Left ventricle myocardium inferior (tissue), 1 donor: ENCODE data around the gene SMARCD3. TPM values are rescaled to one million over a fixed set of nuclear protein-coding genes. Genes with fewer than 3 reads are reported as not detected.

Source experiments
- DNase-seq: peaks from one replicate; pipeline ENCODE4 v3.0.0-alpha.2; 2020
- H3K27ac ChIP-seq: fragments of 200-600 bp; replicated peaks from 2 replicates; pipeline ENCODE4 v1.8.0; 2021
- H3K27me3 ChIP-seq: fragments of 200-600 bp; 2 replicates; pipeline ENCODE4 v1.8.0; 2021; ENCODE audit warnings: low read depth
- H3K36me3 ChIP-seq: fragments of 200-600 bp; 2 replicates; pipeline ENCODE4 v1.8.0; 2021
- H3K4me1 ChIP-seq: fragments of 200-600 bp; 2 replicates; pipeline ENCODE4 v1.8.0; 2021
- H3K4me3 ChIP-seq: fragments of 200-600 bp; 2 replicates; pipeline ENCODE4 v1.8.0; 2021; ENCODE audit warnings: mild to moderate bottlenecking, moderate library complexity
- H3K9me3 ChIP-seq: fragments of 200-600 bp; replicated peaks from 2 replicates; pipeline ENCODE4 v1.8.0; 2021
- intact Hi-C: fragments of 100-400 bp; cut with micrococcal nuclease; formaldehyde crosslinking; loops from one replicate; pipeline ENCODE4 v1.11.0; 2022
- total RNA-seq: library from RNA; stranded (reverse); fragmentation: NEBNext Ultra II Directional; extraction: Animal tissue kit (Norgen Biotek cat#: 25700); gene quantifications from one replicate; pipeline ENCODE4 v1.2.1, GENCODE V29; 2021
- TF ChIP-seq, protein P1 (sequence below): fragments of 200-600 bp; IDR thresholded peaks from 2 replicates; pipeline ENCODE4 v1.8.0; 2021; ENCODE audit warnings: antibody characterized with exemption, mild to moderate bottlenecking, borderline replicate concordance
- donor health status: DM: no; HTN: yes; CAD: no; lungs with severe emphysema.

The SMARCD3 gene
- total RNA-seq, 1 donor from 2014 or later, result 104 TPM

DNA sequence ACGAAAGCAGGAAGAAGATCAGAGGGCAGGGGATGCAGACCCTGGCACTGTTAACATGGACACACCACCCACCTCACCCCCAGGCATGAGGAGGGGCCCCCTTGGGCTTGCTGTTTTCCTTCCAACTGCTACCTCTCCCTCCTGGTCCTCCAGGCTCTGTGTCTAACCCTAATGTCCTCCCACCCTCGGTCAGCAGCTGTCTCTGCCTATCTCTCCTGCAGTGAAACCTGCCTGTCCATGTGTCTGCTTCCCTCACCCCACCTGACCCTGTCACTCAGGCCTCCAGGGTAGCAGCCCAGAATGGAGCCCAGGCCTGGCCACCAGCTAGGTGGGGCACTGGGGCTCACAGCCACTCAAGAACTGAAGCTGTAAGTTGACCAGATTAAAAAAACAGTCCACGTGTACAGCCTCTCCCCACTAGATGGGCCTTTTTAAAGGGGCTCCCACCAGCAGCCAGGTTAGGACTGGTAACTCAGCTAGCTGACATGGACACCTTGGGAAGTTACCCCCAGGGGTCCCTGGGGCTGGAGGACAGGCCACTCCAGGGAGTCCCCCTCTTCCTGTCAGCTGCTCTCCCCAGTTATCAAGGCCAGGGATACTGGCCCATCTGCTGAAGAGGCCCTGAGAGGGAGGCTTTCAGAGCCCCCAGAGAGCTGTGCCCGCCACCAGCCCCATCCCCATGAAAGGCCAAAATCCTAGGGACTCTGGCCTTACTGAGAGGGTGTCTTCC, 1.5 kb downstream of the SMARCD3 start:
- H3K36me3 ChIP-seq, result peaks cover 2% of the 10 kb centered on the region
- intact Hi-C loops, result no loop called here
- H3K4me1 ChIP-seq, result peaks cover 87% of the 10 kb centered on the region
- no peaks in the 10 kb centered on the region for H3K9me3 ChIP-seq
- TF ChIP-seq, protein P1, sequence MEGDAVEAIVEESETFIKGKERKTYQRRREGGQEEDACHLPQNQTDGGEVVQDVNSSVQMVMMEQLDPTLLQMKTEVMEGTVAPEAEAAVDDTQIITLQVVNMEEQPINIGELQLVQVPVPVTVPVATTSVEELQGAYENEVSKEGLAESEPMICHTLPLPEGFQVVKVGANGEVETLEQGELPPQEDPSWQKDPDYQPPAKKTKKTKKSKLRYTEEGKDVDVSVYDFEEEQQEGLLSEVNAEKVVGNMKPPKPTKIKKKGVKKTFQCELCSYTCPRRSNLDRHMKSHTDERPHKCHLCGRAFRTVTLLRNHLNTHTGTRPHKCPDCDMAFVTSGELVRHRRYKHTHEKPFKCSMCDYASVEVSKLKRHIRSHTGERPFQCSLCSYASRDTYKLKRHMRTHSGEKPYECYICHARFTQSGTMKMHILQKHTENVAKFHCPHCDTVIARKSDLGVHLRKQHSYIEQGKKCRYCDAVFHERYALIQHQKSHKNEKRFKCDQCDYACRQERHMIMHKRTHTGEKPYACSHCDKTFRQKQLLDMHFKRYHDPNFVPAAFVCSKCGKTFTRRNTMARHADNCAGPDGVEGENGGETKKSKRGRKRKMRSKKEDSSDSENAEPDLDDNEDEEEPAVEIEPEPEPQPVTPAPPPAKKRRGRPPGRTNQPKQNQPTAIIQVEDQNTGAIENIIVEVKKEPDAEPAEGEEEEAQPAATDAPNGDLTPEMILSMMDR, result no peak
- H3K4me3 ChIP-seq, result peak overlapping the region; percentile 84
- DNase-seq, result no peak
- peaks cover 29% of the 10 kb centered on the region for H3K27me3 ChIP-seq
- peak overlapping the region; percentile 99 for H3K27ac ChIP-seq

DNA sequence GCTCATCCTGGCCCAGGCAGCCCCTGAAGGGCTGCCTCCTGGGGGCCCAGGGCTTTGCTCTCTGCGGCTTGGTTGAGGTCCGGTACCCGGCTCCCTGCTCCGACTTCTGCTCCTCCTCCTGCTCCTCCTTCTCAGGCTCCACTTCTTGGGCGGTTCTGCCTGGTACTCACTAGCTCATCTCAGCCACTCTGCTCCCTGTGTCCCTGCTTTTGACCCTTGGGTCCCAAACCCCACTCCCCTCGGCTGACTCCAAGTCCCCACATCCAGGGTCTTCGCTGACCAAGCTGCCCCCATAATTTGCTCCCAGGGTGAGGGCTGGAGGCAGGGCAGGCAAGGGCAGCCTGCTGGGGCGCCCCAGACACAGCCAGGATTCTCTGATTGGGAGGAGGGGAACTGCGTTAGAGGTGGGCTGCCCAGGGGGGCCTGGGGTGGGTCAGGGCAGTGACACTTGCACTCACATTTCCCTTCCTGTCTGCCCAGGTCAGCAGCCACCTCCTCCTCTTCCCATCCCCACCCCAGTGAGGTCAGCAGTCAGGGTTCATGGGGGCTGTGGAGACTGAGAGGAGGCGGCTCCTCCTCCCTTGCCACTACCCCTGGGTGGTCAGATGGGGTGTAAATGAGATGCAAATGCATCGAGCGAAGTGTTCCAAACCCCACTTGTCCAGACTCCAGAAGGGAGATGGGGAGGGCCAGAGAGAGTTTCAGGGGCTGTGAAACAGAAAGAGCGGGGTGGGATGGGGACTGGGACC, 2.2 kb downstream of the SMARCD3 start:
- no peak for DNase-seq
- Histone ChIP-seq H3K4me1 (peaks cover 86% of the 10 kb centered on the region), H3K9me3 (no peaks in the 10 kb centered on the region), H3K27ac (peak overlapping the region; percentile 99), H3K4me3 (peak overlapping the region; percentile 84), H3K36me3 (peaks cover 9% of the 10 kb centered on the region), H3K27me3 (peaks cover 29% of the 10 kb centered on the region)
- TF ChIP-seq, protein P1, result no peak
- intact Hi-C loops, result no loop called here

DNA sequence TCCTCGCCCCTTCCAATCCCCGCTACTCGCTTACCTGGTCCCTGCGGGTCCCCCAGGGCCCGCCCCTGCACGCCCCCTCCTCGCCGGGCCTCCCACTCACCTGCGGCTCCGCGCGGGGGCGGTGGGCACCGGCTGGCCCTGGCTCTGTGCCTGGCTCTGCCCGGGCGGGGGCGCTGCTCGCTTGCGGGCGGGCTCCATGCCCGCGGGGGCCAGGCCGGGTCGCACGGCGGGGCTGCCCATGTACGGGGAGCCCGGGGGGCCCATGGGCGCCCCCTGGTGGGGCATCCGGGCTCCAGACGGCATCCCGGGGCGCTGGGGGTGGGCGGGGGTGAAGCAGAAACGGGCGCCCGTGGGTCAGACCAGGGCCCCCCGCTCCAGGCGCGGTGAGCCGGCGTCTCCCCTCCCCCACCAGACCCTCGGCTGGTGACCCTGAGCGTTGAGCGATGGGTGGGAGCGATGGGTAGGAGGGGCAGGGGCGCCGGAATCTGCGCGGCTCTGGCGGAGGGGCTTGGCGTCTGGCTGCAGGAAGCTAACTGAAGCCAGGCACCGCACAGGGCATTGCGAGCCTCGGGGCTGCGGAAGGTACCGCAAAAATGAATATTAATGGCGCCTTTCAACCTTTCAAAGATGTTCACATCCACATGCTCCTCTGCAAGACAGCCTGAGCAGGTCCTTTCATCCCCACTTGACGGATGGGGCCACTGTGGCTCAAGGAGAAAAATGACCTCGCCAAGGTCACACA, 3.0 kb downstream of the SMARCD3 start:
- TF ChIP-seq, protein P1, result peak; percentile 71
- peak overlapping the region; percentile 99 for H3K27ac ChIP-seq
- peaks cover 29% of the 10 kb centered on the region for H3K27me3 ChIP-seq
- H3K4me3 ChIP-seq, result peak overlapping the region; percentile 84
- DNase-seq, result no peak
- peaks cover 86% of the 10 kb centered on the region for H3K4me1 ChIP-seq
- intact Hi-C loops, result no loop called here
- peaks cover 17% of the 10 kb centered on the region for H3K36me3 ChIP-seq
- no peaks in the 10 kb centered on the region for H3K9me3 ChIP-seq

DNA sequence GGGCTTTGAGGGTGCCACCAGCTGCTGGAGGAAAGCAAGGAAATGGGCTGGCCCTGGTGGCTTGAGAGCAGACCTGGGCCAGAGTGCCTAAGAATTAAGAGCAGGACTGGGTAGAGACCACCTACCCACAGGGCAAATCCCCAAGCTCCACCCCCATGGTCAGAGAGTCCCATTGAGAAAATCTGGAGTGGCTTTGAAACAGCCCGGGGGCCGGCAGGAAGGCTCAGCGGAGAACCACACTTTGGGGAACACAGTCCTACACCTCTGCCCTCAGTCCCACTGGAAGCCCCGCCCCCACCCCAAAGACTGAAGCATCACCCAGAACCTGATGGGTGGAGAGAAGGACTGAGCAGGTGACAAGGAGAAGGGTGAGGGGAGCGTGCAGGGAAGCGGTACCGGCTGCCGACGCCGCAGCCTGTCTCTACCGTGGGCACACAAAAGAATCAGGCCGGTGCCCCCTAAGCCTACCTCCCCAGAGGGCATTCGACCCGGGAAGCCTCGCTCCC, 3.6 kb downstream of the SMARCD3 start:
- DNase-seq, result no peak
- peaks cover 29% of the 10 kb centered on the region for H3K27me3 ChIP-seq
- TF ChIP-seq, protein P1, result no peak
- peak overlapping the region; percentile 84 for H3K4me3 ChIP-seq
- intact Hi-C loops, result no loop called here
- H3K27ac ChIP-seq, result peak overlapping the region; percentile 99
- H3K4me1 ChIP-seq, result peaks cover 86% of the 10 kb centered on the region
- peaks cover 19% of the 10 kb centered on the region for H3K36me3 ChIP-seq
- H3K9me3 ChIP-seq, result no peaks in the 10 kb centered on the region

DNA sequence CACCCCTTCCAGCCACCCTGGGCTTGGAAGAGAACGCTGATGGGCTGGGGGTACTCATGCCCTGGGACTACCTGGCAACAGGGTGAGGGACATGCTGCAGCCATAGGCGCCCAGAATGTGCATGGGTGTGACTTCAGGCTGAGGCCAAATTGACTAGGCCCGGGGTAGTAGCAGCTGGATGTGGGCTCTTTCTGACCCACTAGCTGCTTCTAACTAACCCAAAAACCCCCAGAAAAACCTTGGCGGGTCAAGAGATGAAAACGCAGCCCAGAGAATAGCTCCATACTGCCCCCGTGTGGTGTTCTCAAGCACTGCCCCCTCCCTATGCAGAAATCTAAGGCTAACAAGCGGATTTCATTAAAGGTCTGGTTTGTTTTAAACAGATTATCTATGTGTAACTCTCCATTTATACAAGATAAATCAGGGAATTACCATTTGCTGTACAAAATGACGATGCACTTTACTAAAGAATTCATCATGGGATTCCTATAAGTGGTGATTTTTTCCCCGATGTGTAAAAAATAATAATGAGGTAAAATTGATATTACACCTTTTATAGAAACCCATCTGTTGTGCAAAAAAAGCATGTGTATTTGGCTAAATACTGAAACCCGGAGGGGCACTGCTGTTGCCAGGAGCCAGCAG, 4.2 kb downstream of the SMARCD3 start:
- Histone ChIP-seq H3K9me3 (no peaks in the 10 kb centered on the region), H3K4me3 (peak overlapping the region; percentile 84), H3K27me3 (peaks cover 29% of the 10 kb centered on the region), H3K36me3 (peaks cover 25% of the 10 kb centered on the region), H3K27ac (no peak overlapping the region), H3K4me1 (peaks cover 80% of the 10 kb centered on the region)
- TF ChIP-seq, protein P1, result peak; percentile 90
- no peak for DNase-seq
- intact Hi-C loops, result no loop called here
